GM21737 (cell line): ENCODE results near the gene DUS2.
A peak's percentile ranks its signal among the peaks of the same experiment; 100 is the strongest.

Source experiments
- ATAC-seq: cut with Tn5 transposase; IDR thresholded peaks from one replicate; pipeline ENCODE4 v1.9.1; 2021; ENCODE audit warnings: mild to moderate bottlenecking, moderate library complexity; ENCODE audit not compliant: unreplicated experiment

The DUS2 gene

DNA sequence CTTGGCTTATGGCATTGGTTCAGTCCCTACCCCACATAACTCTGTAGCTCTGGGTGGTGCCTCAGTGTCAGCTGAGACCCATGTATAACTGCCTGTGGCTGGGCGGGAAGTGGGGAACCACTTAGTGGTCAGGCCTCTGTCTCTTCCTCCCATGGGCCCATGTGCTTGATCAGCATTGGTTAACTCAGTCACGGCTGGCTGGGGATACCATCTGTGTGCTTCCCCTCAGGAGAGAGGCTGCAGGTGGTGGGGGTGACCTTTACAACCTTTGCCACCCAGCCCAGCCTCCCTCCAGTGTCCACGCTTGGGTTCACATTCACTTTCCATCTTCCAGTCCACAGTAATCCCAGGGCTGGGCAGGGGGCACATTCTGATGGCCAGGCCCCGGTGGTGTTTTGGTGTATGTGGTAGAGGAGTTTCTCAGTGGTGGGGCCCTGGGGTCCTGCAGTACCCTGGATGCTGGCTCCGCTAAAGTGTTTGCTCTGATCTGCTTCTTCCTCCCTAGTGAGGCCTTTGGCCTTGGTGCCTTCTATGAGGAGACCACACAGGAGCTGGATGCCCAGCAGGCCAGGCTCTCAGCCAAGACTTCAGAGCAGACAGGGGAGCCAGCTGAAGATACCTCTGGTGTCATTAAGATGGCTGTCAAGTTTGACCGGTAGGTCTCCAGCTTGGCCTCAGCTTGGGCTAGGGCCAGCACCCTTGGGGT, 51.9 kb downstream of the DUS2 start:
- peak; percentile 69 for ATAC-seq

DNA sequence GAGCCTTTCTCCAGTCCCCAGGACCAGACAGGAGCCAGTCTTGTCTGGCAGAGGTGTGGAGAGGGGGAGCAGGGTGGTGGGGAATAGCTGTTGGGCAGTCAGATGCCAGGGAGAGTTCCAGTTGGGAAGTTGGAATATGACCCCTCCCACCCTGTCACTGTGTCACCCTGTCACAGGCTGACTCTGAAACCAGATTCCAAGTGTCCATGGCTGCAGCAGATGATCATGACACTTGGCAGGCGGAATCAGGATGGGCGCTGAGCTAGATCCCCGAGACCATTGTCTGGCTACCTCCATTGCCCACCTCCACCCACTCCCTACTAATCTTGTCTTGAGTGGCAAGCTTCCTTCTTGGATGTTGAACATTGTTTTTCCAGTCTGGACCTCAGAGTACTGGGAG, 52.9 kb downstream of the DUS2 start:
- ATAC-seq, result no peak

DNA sequence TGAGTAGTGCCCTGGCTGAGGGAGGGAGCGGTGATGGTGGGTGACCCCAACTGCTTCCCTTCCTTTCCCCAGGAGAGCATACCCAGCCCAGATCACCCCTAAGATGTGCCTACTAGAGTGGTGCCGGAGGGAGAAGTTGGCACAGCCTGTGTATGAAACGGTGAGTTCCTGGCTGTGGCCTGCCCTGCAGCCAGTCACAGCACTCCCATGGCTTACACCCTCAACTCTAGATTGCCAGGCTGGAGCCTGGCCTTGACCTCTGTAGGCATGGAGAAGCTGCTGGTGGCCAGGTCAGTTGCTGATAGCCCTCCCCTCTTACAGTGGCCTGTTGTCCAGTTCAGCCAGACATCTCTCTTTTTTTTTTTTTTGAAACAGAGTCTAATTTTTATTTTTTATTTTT, 53.5 kb downstream of the DUS2 start:
- ATAC-seq, result no peak

DNA sequence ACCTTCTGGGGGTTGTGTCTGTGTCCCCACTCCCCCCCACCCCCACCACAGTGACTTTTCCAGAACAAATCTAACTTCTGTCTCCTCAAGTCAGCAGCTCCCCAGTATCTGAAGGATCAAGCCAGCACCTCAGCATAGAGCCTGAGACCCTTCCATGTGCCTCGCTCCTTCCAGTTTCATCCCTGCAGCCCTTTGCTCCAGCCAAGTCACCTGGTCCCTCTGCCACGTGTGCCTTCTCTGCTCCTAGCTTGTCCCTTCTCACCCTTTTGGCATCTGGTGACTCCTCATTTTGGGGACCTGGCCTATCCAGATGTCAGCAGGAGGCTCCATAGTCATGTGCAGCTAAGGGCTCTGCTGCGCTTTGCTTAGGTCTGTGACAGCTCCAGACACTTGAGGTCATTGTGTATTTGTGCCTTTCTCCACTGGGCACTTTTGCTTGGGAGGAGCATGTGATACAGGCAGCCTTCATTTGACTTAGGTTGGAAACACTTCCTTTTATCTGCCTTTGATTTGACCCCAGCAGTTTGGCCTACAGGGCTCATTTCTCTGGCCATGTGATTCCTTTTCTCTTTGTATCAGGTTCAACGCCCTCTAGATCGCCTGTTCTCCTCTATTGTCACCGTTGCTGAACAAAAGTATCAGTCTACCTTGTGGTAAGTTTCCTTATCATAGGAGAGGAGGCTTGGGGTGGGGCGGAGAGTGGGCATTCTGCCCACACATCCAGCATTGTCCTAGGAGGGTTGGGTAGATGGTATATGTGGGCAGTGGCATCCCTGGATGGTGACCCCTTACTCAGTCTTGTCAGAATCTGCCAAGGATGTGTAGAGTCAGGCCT, 55.0 kb downstream of the DUS2 start:
- ATAC-seq, result no peak

DNA sequence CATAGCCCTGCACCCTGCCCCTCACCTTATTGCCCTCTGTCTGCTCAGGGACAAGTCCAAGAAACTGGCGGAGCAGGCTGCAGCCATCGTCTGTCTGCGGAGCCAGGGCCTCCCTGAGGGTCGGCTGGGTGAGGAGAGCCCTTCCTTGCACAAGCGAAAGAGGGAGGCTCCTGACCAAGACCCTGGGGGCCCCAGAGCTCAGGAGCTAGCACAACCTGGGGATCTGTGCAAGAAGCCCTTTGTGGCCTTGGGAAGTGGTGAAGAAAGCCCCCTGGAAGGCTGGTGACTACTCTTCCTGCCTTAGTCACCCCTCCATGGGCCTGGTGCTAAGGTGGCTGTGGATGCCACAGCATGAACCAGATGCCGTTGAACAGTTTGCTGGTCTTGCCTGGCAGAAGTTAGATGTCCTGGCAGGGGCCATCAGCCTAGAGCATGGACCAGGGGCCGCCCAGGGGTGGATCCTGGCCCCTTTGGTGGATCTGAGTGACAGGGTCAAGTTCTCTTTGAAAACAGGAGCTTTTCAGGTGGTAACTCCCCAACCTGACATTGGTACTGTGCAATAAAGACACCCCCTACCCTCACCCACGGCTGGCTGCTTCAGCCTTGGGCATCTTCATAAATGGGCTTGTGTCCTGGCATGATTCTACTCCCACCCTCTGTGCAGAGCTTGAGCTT, 55.8 kb downstream of the DUS2 start:
- ATAC-seq, result no peak

DNA sequence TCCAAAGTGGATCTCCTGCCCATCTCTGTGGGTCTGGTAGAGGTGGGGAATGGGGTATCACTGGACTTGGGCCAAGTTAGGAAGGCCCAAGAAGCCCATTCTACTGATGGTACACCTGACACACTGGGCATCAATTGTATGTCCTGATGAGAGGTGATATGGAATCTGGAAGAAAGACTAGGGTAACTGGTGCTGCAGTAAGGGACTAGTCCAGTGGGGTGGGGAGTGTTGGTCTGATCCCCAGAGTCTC, 56.2 kb downstream of the DUS2 start:
- ATAC-seq, result no peak

DNA sequence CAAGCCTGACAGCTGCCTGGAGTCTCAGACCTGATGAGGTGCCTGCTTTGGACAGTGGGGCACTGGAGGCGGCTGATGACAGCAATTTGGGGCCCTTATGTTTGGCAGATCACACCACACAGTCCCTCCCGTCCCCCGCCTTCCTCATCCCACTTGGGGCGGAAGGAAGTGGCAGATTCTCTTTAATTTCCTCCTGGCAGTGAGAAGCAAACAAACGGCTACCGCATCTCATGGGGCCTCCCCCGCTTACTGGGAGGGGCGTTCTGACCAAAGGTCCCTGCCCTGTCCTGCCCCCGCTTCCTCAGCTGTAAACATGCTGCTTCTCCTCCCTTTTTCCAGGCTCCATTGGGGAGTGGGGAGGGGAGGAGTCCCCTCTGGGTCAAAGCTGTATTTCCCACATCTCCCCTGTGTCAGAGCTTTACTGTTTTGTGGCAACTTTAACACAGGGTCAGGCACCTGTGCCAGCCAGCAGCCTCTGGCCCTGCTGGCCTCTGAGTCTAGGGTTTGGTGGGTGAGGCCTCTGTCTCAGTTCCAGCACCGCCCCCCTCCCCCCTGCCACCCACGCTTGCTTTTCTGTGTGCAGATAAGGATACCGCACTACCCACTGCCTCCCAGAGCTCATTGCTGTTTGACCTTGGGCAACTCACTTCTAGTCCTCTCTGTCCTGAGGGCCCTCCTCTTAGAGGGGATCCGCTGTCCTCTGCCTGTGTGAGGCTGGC, 56.7 kb downstream of the DUS2 start:
- no peak for ATAC-seq

DNA sequence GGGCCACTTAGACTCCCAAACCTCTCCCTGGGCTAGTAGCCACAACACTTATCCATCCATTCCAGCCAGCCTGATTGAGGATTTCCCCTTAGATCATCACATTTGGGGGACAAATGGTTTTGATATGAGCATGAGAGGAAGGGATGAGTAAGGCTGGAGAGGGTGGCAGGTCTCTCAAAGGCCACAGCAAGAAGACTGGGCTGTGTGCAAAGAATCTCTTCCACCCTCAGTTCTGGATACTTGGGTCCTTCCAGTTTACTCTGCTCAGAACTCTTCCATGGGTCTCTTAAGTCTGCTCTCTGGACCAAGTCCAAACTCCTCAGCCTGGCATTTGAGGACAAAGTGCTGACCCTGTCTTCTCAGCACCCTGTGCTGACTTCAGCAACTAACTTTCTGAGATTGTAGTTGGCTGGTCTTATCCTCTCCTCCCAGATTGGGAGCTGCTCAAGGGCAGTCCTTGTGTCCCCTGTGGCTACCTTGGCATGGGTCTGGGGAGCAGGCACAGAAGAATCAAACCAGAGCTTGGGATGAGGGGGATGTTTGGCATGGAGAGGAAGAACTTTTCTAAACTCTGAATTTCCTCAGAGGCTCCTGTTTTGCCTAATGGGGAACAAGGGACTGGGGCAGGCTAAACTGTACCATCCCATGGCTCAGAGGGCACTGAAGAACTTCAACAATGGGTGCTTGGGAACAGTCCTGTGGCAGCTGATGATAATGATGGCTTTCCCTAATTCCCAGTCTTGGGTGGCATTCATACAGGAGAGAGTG, 59.0 kb downstream of the DUS2 start:
- no peak for ATAC-seq

DNA sequence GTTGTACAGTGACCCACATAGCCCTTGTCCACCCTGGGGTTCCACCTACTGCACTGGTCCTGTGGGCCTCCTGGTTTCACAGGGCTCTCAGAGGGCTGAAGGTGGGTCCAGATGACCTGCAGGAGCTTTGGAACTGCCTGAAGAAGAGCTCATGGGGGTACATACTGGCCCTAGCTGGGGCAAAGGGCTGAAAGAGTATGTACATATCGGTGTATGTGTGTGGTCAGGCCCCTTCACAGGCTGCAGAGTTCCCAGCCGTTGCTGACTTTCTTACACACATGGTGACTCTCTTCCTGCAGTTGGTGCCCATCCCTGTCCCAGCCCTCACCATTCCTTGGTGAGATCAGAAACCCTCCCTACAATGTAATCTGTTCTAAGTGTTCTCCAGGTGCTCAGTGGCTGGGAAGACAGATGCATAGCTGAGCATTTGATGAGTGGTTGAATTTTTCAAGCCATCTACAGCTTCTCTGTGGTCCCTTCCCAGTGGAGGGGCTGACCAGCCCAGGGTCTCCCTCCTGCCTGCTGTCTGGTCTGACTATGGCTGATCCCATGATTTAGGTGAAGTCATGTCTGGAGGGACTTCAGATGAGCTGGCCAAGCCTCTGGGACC, 59.6 kb downstream of the DUS2 start:
- no peak for ATAC-seq

DNA sequence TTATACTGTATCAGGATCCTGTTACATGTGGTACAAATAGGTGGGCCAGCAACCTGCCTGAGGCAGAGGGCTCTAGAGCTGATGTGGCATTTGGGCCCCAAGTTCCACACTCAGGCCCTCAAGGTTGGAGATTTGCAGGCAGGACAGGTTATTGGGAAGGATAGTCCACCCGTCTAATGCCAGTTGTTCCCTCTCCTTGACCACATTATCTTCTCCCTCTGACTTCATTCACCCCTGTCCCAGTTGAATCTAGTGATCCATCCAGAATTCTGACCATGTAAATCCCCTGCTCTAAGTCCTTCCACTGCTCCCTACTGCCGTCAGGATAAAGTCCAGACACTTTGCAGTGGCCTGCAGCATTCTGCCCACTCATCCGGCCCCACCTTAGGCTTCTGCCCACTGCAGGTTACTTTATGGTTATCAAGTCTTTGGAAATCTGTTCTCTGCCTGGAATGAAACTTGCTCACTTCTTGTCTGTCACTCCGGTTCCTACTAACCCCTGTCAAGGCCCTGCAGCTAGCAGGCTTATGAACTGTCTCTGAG, 60.2 kb downstream of the DUS2 start:
- no peak for ATAC-seq

DNA sequence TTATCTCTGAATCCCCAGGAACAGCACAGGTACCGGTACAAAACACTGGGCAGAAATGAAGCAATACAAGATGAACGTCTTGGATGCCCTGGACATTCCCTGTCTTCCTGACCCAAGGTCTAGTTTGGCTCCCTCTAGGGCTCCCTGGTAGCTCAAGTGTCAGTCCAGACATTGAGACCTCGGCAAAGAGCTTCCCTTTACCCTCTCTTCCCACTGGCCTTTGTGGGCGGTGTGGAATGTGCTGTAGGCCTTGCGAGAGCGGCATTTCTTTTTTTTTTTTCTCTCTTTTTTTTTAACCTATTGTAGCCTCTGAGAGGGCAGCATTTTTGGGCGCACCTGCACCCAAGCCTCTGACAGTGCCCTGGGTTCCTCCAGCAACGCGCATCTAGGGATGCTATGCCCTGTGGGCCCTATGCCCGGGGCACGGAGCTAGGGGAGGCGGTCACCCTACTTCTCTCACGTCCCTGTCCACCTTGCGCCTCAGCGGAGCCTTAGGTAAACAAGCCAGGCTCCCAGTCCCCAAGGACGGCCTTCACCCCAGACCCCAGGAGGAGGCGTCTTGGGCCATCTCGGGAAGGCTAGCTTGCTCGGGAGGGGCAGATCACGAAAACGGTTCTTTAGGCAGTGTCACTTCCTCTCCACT, 60.9 kb downstream of the DUS2 start:
- ATAC-seq, result peak; percentile 1

DNA sequence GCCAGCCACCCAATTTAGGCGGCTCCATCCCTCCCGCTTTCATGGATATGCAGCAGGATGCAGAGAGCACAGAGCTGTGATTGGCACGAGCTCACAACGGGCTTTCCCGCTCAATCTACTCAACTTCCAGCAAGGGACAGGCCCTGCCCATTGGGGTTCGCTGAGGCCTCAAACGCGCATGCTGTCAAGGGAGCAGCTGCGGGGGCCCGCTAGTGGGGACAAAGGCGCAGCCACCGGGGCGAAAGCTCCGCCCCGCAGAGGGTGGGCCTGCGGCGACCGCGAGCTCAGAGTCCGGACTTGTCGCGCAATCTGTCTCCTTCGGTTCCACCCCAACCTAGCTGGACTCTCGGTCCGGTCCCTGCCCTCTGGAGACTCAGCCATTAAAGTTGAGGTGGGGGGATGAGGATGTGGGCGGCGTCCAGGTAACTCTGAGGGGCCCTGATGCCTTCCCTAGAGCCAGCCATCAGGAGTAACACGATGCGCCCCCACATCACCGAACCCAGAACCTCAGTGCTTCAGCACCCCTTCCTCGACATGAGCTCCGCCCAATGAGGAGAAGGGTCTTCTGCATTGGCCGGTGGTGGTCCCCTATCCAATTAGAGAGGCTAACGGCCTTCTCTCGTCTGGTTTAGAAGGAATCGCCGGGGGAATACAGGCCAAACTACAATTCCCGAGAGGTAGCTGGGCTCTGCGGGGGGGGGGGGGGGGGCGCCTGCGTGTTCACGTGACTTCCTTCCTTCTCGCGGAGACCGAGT, 61.6 kb downstream of the DUS2 start:
- ATAC-seq, result peak; percentile 50

DNA sequence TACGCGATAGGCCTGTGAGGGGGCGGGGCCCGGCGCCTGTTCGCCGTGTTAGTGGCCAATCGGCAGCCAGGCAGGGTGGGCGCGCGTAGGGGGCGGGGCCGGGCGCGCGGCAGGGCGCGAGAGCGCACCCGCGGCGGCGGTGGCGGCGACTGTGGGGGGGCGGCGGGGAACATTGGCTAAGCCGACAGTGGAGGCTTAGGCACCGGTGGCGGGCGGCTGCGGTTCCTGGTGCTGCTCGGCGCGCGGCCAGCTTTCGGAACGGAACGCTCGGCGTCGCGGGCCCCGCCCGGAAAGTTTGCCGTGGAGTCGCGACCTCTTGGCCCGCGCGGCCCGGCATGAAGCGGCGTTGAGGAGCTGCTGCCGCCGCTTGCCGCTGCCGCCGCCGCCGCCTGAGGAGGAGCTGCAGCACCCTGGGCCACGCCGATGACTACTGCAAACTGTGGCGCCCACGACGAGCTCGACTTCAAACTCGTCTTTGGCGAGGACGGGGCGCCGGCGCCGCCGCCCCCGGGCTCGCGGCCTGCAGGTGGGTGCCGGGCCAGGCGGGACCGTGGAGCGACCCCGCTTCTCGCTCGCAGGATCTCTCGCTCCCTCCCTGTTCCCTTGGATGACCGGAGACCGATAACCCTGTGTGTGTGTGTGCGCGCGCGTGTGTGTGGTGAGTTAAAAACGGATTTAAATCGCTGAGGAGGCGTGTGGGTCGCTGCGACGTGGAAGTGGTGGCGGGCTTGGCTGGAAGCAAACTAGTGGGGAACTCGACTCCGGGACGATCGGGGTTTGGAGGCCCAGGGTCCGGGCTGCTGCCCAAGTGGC, 62.4 kb downstream of the DUS2 start, which contains the start of gene NFATC3:
Gene NFATC3, plus strand, starts transcription at position 112 of the 813 bp plus-strand sequence. Its CDS starts 312 bp downstream, at position 424.
- ATAC-seq, result peak; percentile 57

DNA sequence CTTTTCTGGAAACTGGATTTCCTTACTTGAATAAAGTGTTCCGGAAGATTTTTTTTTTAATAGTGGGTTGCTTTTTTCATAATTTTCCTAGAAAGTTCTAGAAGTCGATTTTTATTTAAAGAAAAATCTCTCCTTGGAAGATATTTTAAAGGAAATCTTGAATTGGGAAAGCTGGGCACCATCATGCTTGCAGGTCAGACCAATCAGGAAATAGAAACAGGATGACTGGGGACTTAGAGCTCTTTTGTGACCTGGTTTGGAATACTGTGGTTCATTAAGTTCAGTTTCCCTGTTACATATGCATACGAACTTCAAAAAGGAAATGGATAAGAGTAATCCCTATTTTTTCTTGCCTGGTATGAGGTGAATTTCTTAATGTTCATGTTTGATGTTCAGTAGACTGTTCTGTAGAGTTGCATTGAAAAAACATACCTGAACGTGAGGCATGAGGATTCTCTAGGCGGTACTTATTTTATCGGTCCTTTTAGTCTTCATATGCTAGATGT, 63.3 kb downstream of the DUS2 start:
- no peak for ATAC-seq

DNA sequence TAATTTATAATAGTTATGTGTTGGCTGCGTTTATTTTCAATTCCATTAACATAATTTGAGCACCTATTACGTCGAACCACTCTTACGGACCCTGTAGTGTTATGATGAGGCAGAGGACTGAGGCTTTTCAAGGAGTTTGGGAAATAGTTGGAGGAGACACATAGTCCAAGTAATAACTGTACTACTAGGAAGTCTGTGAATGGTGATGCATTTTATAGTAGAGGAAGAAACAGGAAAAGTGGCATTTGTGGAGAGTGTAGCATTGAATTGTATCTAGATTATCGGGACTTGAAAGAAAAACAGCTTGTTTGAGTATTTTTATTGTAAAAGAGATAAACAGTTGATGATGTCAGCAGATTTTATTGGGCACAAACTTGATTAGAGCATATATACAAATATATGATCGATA, 63.8 kb downstream of the DUS2 start:
- ATAC-seq, result no peak

DNA sequence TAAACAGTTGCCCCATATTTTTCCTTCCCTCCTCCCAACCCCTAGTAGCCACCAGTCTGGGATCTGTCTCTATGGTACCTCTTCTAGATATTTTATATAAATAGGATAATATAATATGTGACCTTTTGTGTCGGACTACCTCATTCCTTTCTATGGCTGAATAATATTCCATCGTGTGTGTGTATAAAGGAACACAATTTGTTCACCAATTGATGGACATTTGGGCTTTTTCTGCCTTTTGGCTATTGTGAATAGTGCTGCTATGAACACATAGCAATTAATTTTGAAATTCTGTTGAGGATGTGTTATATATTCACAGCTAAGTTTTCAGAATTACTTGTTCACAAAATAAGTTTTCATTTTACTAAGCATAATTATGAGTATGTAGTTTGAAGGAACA, 64.6 kb downstream of the DUS2 start:
- no peak for ATAC-seq

DNA sequence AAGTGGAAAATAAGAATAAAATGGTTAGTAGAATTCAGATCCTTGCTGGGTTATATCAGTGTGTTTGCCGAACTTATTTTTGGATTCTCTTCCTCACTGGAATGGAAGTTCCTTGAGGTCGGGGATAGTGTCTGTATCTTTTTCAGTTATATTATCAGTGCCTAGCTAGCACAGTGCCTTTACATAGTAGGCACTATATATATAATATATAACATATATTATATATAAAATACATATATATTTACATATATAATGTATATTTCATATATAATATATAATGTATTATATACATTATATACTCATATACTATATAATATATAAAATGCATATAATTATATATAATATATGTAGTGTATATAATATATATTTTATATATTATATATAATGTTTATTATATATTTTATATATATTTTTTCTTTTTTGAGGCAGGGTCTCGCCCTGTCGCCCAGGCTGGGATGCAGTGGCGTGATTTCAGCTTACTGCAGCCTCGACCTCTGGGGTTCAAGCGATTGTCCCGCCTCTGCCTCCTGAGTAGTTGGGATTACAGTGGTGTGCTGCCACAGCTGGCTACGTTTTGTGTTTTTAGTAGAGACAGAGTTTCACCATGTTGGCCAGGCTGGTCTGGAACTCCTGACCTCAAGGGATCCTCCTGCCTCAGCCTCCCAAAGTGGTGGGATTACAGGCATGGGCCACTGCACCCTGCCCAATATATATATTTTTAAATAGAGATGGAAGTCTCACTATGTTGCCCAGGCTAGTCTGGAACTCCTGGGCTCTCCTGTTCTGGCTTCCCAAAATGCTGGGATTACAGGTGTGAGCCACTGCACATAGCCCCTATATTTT, 65.3 kb downstream of the DUS2 start:
- ATAC-seq, result no peak
